ENCODE measurements around the gene NF2.

Gene NF2

GRCh38 chr22:29722151-29722550, 118.7 kb downstream of the NF2 start:
- no peak overlapping the region for H3K9ac ChIP-seq

GRCh38 chr22:29722587-29722986, 119.2 kb downstream of the NF2 start:
- H3K79me2 ChIP-seq: no peaks in the 10 kb centered on the region
- no peaks in the 10 kb centered on the region for H3K36me3 ChIP-seq (ENCODE audit: control insufficient read depth, insufficient read depth, low read length)
- TF ChIP-seq CTCF (IDR thresholded peaks at IDR 0.05): no peak
- H2AFZ ChIP-seq: no peak overlapping the region
- no peaks in the 10 kb centered on the region for H3K27me3 ChIP-seq (ENCODE audit: control insufficient read depth, insufficient read depth, low read length)
- no peak overlapping the region for H3K9ac ChIP-seq
- H3K4me1 ChIP-seq: no peaks in the 10 kb centered on the region
- no peaks in the 10 kb centered on the region for H3K9me3 ChIP-seq (ENCODE audit: control insufficient read depth, low read length)
- H3K27ac ChIP-seq: no peak overlapping the region
- no peak overlapping the region for H3K4me2 ChIP-seq (ENCODE audit: low read length)
- H3K4me3 ChIP-seq (ENCODE audit: low read depth, low read length): no peak overlapping the region

More at GRCh38 chr22:29722151-29722550, 118.7 kb downstream of the NF2 start:
- no peaks in the 10 kb centered on the region for H3K9me3 ChIP-seq (ENCODE audit: control insufficient read depth, low read length)
- H3K27me3 ChIP-seq (ENCODE audit: control insufficient read depth, insufficient read depth, low read length): no peaks in the 10 kb centered on the region
- no peak overlapping the region for H2AFZ ChIP-seq
- H3K4me3 ChIP-seq (ENCODE audit: low read depth, low read length): no peak overlapping the region
- no peaks in the 10 kb centered on the region for H3K36me3 ChIP-seq (ENCODE audit: control insufficient read depth, insufficient read depth, low read length)
- H3K4me1 ChIP-seq: no peaks in the 10 kb centered on the region
- H3K27ac ChIP-seq: no peak overlapping the region
- H3K79me2 ChIP-seq: no peaks in the 10 kb centered on the region
- no peak for TF ChIP-seq CTCF (IDR thresholded peaks at IDR 0.05)
- no peak overlapping the region for H3K4me2 ChIP-seq (ENCODE audit: low read length)

- TF ChIP-seq CTCF (IDR thresholded peaks at IDR 0.05): no peak
- Histone ChIP-seq H3K9me3 (ENCODE audit: control insufficient read depth, low read length) (no peaks in the 10 kb centered on the region), H3K27me3 (ENCODE audit: control insufficient read depth, insufficient read depth, low read length) (no peaks in the 10 kb centered on the region), H3K79me2 (no peaks in the 10 kb centered on the region), H3K4me2 (ENCODE audit: low read length) (no peak overlapping the region), H3K9ac (no peak overlapping the region), H3K27ac (no peak overlapping the region), H3K4me1 (no peaks in the 10 kb centered on the region), H2AFZ (no peak overlapping the region), H3K36me3 (ENCODE audit: control insufficient read depth, insufficient read depth, low read length) (no peaks in the 10 kb centered on the region), H3K4me3 (ENCODE audit: low read depth, low read length) (no peak overlapping the region)
Measured at GRCh38 chr22:29723766-29724165, 120.3 kb downstream of the NF2 start.

- no peak overlapping the region for H2AFZ ChIP-seq
- H3K36me3 ChIP-seq (ENCODE audit: control insufficient read depth, insufficient read depth, low read length): no peaks in the 10 kb centered on the region
- no peaks in the 10 kb centered on the region for H3K79me2 ChIP-seq
- no peaks in the 10 kb centered on the region for H3K4me1 ChIP-seq
- no peaks in the 10 kb centered on the region for H3K27me3 ChIP-seq (ENCODE audit: control insufficient read depth, insufficient read depth, low read length)
- H3K9ac ChIP-seq: no peak overlapping the region
- no peak overlapping the region for H3K4me2 ChIP-seq (ENCODE audit: low read length)
- H3K9me3 ChIP-seq (ENCODE audit: control insufficient read depth, low read length): no peaks in the 10 kb centered on the region
- no peak for TF ChIP-seq CTCF (IDR thresholded peaks at IDR 0.05)
- H3K4me3 ChIP-seq (ENCODE audit: low read depth, low read length): no peak overlapping the region
- H3K27ac ChIP-seq: no peak overlapping the region
Measured at GRCh38 chr22:29724843-29725242, 121.4 kb downstream of the NF2 start.

- TF ChIP-seq CTCF (IDR thresholded peaks at IDR 0.05): no peak
- no peak overlapping the region for H3K4me2 ChIP-seq (ENCODE audit: low read length)
- no peaks in the 10 kb centered on the region for H3K79me2 ChIP-seq
- no peaks in the 10 kb centered on the region for H3K4me1 ChIP-seq
- no peak overlapping the region for H3K27ac ChIP-seq
- H3K9me3 ChIP-seq (ENCODE audit: control insufficient read depth, low read length): no peaks in the 10 kb centered on the region
- H3K9ac ChIP-seq: no peak overlapping the region
- H3K4me3 ChIP-seq (ENCODE audit: low read depth, low read length): no peak overlapping the region
- H3K36me3 ChIP-seq (ENCODE audit: control insufficient read depth, insufficient read depth, low read length): no peaks in the 10 kb centered on the region
- no peak overlapping the region for H2AFZ ChIP-seq
- H3K27me3 ChIP-seq (ENCODE audit: control insufficient read depth, insufficient read depth, low read length): no peaks in the 10 kb centered on the region
Measured at GRCh38 chr22:29726106-29726505, 122.7 kb downstream of the NF2 start.
